Transverse colon (tissue), 4 donors: Measurements from ENCODE around the gene JUND.

Source experiments
- CTCF ChIP-seq, 5 experiments: fragments of 200-600 bp in 3 of 5; fragments of 450-650 bp in 2 of 5; sonication (generic) in 3 of 5; IDR thresholded peaks; 1 replicate in 2 of 5; 2 replicates in 3 of 5; pipeline ENCODE4 v1.5.1; 2016 to 2017; ENCODE audit warnings: antibody characterized with exemption in 5 of 5, inconsistent platforms in 3 of 5, mild to moderate bottlenecking in 2 of 5, moderate library complexity in 1 of 5
- EP300 ChIP-seq: sonication (generic); formaldehyde crosslinking; IDR thresholded peaks from one replicate; pipeline ENCODE4 v1.6.1; 2017; ENCODE audit warnings: antibody characterized with exemption, low read depth
- POLR2A ChIP-seq: fragments of 450-650 bp; IDR thresholded peaks from one replicate; pipeline ENCODE4 v1.6.1; 2016; ENCODE audit warnings: antibody characterized with exemption, mild to moderate bottlenecking, moderate library complexity
- POLR2AphosphoS5 ChIP-seq, 3 donors: sonication (generic); formaldehyde crosslinking; IDR thresholded peaks; one replicate each; pipeline ENCODE4 v1.6.1; 2016; ENCODE audit warnings: antibody characterized with exemption in 3 of 3

- no peak for TF ChIP-seq EP300
- TF ChIP-seq POLR2AphosphoS5 (IDR thresholded peaks at IDR 0.05), result no peak
- no peak for TF ChIP-seq CTCF (IDR thresholded peaks at IDR 0.05)
- no peak for TF ChIP-seq POLR2A
These were observed 27.5 kb upstream of the JUND start for GRCh38 chr19:18308948-18309325.
